ENCODE results near the gene VPS26C. TPM values are rescaled to one million over a fixed set of nuclear protein-coding genes. Genes with fewer than 3 reads are reported as not detected.
"Not testable (repeated sequence)": the region's sequence is repeated elsewhere in the genome, so short reads cannot be mapped to it uniquely, and the experiment has no call there.

The VPS26C gene
- 10 to 100 TPM; 46.4 to 61.1 TPM for total RNA-seq
- 10 to 100 TPM; 19.8 to 39.3 TPM for polyA plus RNA-seq
- long read RNA-seq, donor 1, partial matches to known transcripts = 0 of 9 reads
- long read RNA-seq, donor 1, other reads (novel, unspliced or antisense) = 0 of 9 reads
- long read RNA-seq, donor 2, partial matches to known transcripts = 0 of 4 reads
- long read RNA-seq, donor 2, other reads (novel, unspliced or antisense) = 0 of 4 reads
- long read RNA-seq, donor 3, partial matches to known transcripts = 5 of 9 reads
- long read RNA-seq, donor 3, other reads (novel, unspliced or antisense) = 0 of 9 reads
- long read RNA-seq, donor 4, partial matches to known transcripts = 0 of 6 reads
- long read RNA-seq, donor 4, other reads (novel, unspliced or antisense) = 0 of 6 reads
- long read RNA-seq, donor 5, transcript VPS26C-201 (8 exons, 3,256 nt) = major isoform, 5 of 12 reads
- long read RNA-seq, donor 5, partial matches to known transcripts = 0 of 12 reads
- long read RNA-seq, donor 5, other reads (novel, unspliced or antisense) = 0 of 12 reads

- no peak for TF ChIP-seq CTCF (IDR thresholded peaks at IDR 0.05; ENCODE audit: control extremely low read depth, extremely low read depth)
- H3K4me3 ChIP-seq = peak within 1 kb of the TSS; percentile 99
- peak; percentile 96 for ATAC-seq (ENCODE audit: insufficient read depth, low FRiP score)
- H3K4me1 ChIP-seq (ENCODE audit: control insufficient read depth in 5 of 5, insufficient read depth in 5 of 5, low read length in 5 of 5) = peaks cover 6 to 9% (median 8%) of the 10 kb centered on the region in 5 donors
- no peaks in the 10 kb centered on the region for H3K9me3 ChIP-seq (ENCODE audit: control insufficient read depth in 4 of 4, insufficient read depth in 3 of 4, low read length in 3 of 4)
- peak within 1 kb of the TSS; percentile 75 to 82 for H3K9ac ChIP-seq (ENCODE audit: insufficient read depth in 1 of 2, low read length in 2 of 2)
- no peaks in the 10 kb centered on the region for H3K36me3 ChIP-seq (ENCODE audit: control insufficient read depth in 4 of 4, insufficient read depth in 4 of 4, low read length in 4 of 4)
- peak within 1 kb of the TSS; percentile 98 for H3K27ac ChIP-seq (ENCODE audit: low read depth in 1 of 2, low read length in 1 of 2)
- WGBS, 2 donors = 0% methylated on average over 85 to 86 of the region's 86 CpGs
- peak; percentile 99 to 100 (median 99) for DNase-seq
- H3K27me3 ChIP-seq (ENCODE audit: control insufficient read depth in 3 of 3, insufficient read depth in 3 of 3, low read length in 2 of 3) = no peaks in the 10 kb centered on the region
Observed at GRCh38 chr21:37267269-37268185, at the start of gene VPS26C. TSS of gene VPS26C (minus strand) at chr21:37267334. CDS start at chr21:37267294, 40 bp downstream.

GRCh38 chr21:37316072-37316471, 48.9 kb upstream of the VPS26C start:
- not testable (repeated sequence) for H3K4me1 ChIP-seq (ENCODE audit: control insufficient read depth in 5 of 5, insufficient read depth in 5 of 5, low read length in 5 of 5); H3K27ac ChIP-seq (ENCODE audit: low read depth in 1 of 2, low read length in 1 of 2); H3K4me3 ChIP-seq; H3K9ac ChIP-seq (ENCODE audit: insufficient read depth in 1 of 2, low read length in 2 of 2); H3K36me3 ChIP-seq (ENCODE audit: control insufficient read depth in 4 of 4, insufficient read depth in 4 of 4, low read length in 4 of 4); H3K9me3 ChIP-seq (ENCODE audit: control insufficient read depth in 4 of 4, insufficient read depth in 3 of 4, low read length in 3 of 4); H3K27me3 ChIP-seq (ENCODE audit: control insufficient read depth in 3 of 3, insufficient read depth in 3 of 3, low read length in 2 of 3); DNase-seq; ATAC-seq (ENCODE audit: insufficient read depth, low FRiP score)
- WGBS, 2 donors = 83 to 84% methylated on average over 2 of the region's 2 CpGs

GRCh38 chr21:37300114-37300751, 33.1 kb upstream of the VPS26C start:
- ATAC-seq (ENCODE audit: insufficient read depth, low FRiP score) = no peak
- 66 to 69% methylated on average over 4 of the region's 4 CpGs for WGBS, 2 donors
- Histone ChIP-seq H3K4me3 (no peak overlapping the region), H3K4me1 (ENCODE audit: control insufficient read depth in 5 of 5, insufficient read depth in 5 of 5, low read length in 5 of 5) (peaks cover 0 to 1% (median 0%) of the 10 kb centered on the region in 5 donors), H3K36me3 (ENCODE audit: control insufficient read depth in 4 of 4, insufficient read depth in 4 of 4, low read length in 4 of 4) (no peaks in the 10 kb centered on the region), H3K27ac (ENCODE audit: low read depth in 1 of 2, low read length in 1 of 2) (no peak overlapping the region), H3K9ac (ENCODE audit: insufficient read depth in 1 of 2, low read length in 2 of 2) (no peak overlapping the region), H3K9me3 (ENCODE audit: control insufficient read depth in 4 of 4, insufficient read depth in 3 of 4, low read length in 3 of 4) (no peaks in the 10 kb centered on the region), H3K27me3 (ENCODE audit: control insufficient read depth in 3 of 3, insufficient read depth in 3 of 3, low read length in 2 of 3) (no peaks in the 10 kb centered on the region)
- no peak for TF ChIP-seq CTCF (IDR thresholded peaks at IDR 0.05; ENCODE audit: control extremely low read depth, extremely low read depth)
- DNase-seq = no peak
